H9 (cell line): ENCODE measurements around the gene C10orf105. TPM values are rescaled to one million over a fixed set of nuclear protein-coding genes. Genes with fewer than 3 reads are reported as not detected.

Source experiments
- DNase-seq: peaks from one replicate; pipeline ENCODE4 v3.0.0-alpha.2; 2017
- H2AFZ ChIP-seq: one replicate; pipeline ENCODE4 v1.6.1; 2013; ENCODE audit warnings: mild to moderate bottlenecking, low read length, control low read depth, moderate library complexity
- H2AK5ac ChIP-seq: 2 replicates; pipeline ENCODE4 v1.6.1; 2013; ENCODE audit warnings: low read length, control low read depth, mixed read lengths; ENCODE audit not compliant: insufficient read length
- H2BK120ac ChIP-seq: one replicate; pipeline ENCODE4 v1.6.1; 2013; ENCODE audit warnings: low read depth, mild to moderate bottlenecking, low read length, control low read depth, inconsistent platforms; ENCODE audit not compliant: poor library complexity, severe bottlenecking
- H2BK12ac ChIP-seq: 2 replicates; pipeline ENCODE4 v1.6.1; 2013; ENCODE audit warnings: low read length, control low read depth, mixed read lengths, low read depth; ENCODE audit not compliant: insufficient read length
- H2BK15ac ChIP-seq: 2 replicates; pipeline ENCODE4 v1.6.1; 2013; ENCODE audit warnings: low read depth, low read length, control low read depth
- H2BK20ac ChIP-seq: one replicate; pipeline ENCODE4 v1.6.1; 2013; ENCODE audit warnings: low read depth, mild to moderate bottlenecking, low read length, control low read depth, inconsistent platforms; ENCODE audit not compliant: poor library complexity, severe bottlenecking
- H2BK5ac ChIP-seq: 2 replicates; pipeline ENCODE4 v1.6.1; 2013; ENCODE audit warnings: low read length, control low read depth, mixed read lengths; ENCODE audit not compliant: insufficient read length
- H3K14ac ChIP-seq: 2 replicates; pipeline ENCODE4 v1.6.1; 2013; ENCODE audit warnings: low read length, control low read depth; ENCODE audit not compliant: insufficient read depth
- H3K18ac ChIP-seq: 2 replicates; pipeline ENCODE4 v1.6.1; 2013; ENCODE audit warnings: low read depth, mild to moderate bottlenecking, mixed read lengths, low read length, control low read depth; ENCODE audit not compliant: insufficient read length
- H3K23ac ChIP-seq: 2 replicates; pipeline ENCODE4 v1.6.1; 2013; ENCODE audit warnings: low read length, control low read depth, mixed read lengths, low read depth; ENCODE audit not compliant: insufficient read length
- H3K23me2 ChIP-seq: 2 replicates; pipeline ENCODE4 v1.6.1; 2013; ENCODE audit warnings: low read depth, mild to moderate bottlenecking, mixed read lengths, low read length, control low read depth; ENCODE audit not compliant: insufficient read length, poor library complexity, severe bottlenecking
- H3K27ac ChIP-seq: 2 replicates; pipeline ENCODE4 v1.5.1; 2013; ENCODE audit warnings: low read length, control low read depth, mixed read lengths, low read depth; ENCODE audit not compliant: insufficient read length
- H3K27me3 ChIP-seq: 2 replicates; pipeline ENCODE4 v1.6.1; 2013; ENCODE audit warnings: low read length, control low read depth, inconsistent platforms; ENCODE audit not compliant: insufficient read depth
- H3K4ac ChIP-seq: 2 replicates; pipeline ENCODE4 v1.6.1; 2013; ENCODE audit warnings: low read depth, mild to moderate bottlenecking, control low read depth, inconsistent platforms, low read length, moderate library complexity
- H3K4me1 ChIP-seq: 2 replicates; pipeline ENCODE4 v1.6.1; 2013; ENCODE audit warnings: low read length, control low read depth, inconsistent platforms; ENCODE audit not compliant: insufficient read depth
- H3K4me2 ChIP-seq: 2 replicates; pipeline ENCODE4 v1.6.1; 2013; ENCODE audit warnings: low read length, control low read depth, mixed read lengths; ENCODE audit not compliant: insufficient read length, insufficient read depth
- H3K56ac ChIP-seq: 2 replicates; pipeline ENCODE4 v1.6.1; 2013; ENCODE audit warnings: low read depth, mild to moderate bottlenecking, mixed read lengths, low read length, control low read depth; ENCODE audit not compliant: insufficient read length
- H3K79me1 ChIP-seq: 2 replicates; pipeline ENCODE4 v1.6.1; 2013; ENCODE audit warnings: low read depth, mild to moderate bottlenecking, moderate library complexity, low read length, control low read depth, inconsistent platforms; ENCODE audit not compliant: insufficient read depth, poor library complexity, severe bottlenecking
- H3K79me2 ChIP-seq: 2 replicates; pipeline ENCODE4 v1.6.1; 2013; ENCODE audit warnings: low read length, control low read depth, inconsistent platforms; ENCODE audit not compliant: insufficient read depth
- H3K9ac ChIP-seq: 2 replicates; pipeline ENCODE4 v1.6.1; 2013; ENCODE audit warnings: low read length, control low read depth, mixed read lengths; ENCODE audit not compliant: insufficient read length; ENCODE audit errors: extremely low read depth
- H3K9me3 ChIP-seq: one replicate; pipeline ENCODE4 v1.6.1; 2013; ENCODE audit warnings: low read depth, low read length, inconsistent platforms; ENCODE audit not compliant: control insufficient read depth
- H3T11ph ChIP-seq: one replicate; pipeline ENCODE4 v1.6.1; 2013; ENCODE audit warnings: mild to moderate bottlenecking, low read length, control low read depth, inconsistent platforms
- H4K20me1 ChIP-seq: one replicate; pipeline ENCODE4 v1.6.1; 2013; ENCODE audit not compliant: control insufficient read depth, insufficient read length, insufficient read depth
- H4K5ac ChIP-seq: 2 replicates; pipeline ENCODE4 v1.6.1; 2013; ENCODE audit warnings: low read depth, mild to moderate bottlenecking, mixed read lengths, low read length, control low read depth; ENCODE audit not compliant: insufficient read length
- H4K8ac ChIP-seq: replicated peaks from 2 replicates; pipeline ENCODE4 v1.6.1; 2013; ENCODE audit warnings: low read length, control low read depth, mixed read lengths, low read depth; ENCODE audit not compliant: insufficient read length
- H4K91ac ChIP-seq: 2 replicates; pipeline ENCODE4 v1.6.1; 2013; ENCODE audit warnings: low read depth, mild to moderate bottlenecking, moderate library complexity, mixed read lengths, low read length, control low read depth; ENCODE audit not compliant: insufficient read length
- H3K27ac Mint-ChIP-seq, 3 experiments: 2 replicates in 2 of 3; 3 replicates in 1 of 3; pipeline ENCODE4 v1.8.0; 2020 to 2021; ENCODE audit warnings: mixed read lengths in 3 of 3, mild to moderate bottlenecking in 1 of 3, moderate library complexity in 1 of 3
- H3K27me3 Mint-ChIP-seq: 2 replicates; pipeline ENCODE4 v1.8.0; 2021; ENCODE audit warnings: low read depth, mild to moderate bottlenecking, moderate library complexity, mixed read lengths
- H3K36me3 Mint-ChIP-seq, 3 experiments: 2 replicates in 2 of 3; 3 replicates in 1 of 3; pipeline ENCODE4 v1.8.0; 2020 to 2021; ENCODE audit warnings: low read depth in 3 of 3, mixed read lengths in 3 of 3; ENCODE audit not compliant: insufficient read depth in 1 of 3
- H3K4me1 Mint-ChIP-seq, 2 experiments: 2 replicates each; pipeline ENCODE4 v1.8.0; 2020; ENCODE audit warnings: mixed read lengths in 2 of 2
- H3K4me3 Mint-ChIP-seq, 2 experiments: 2 replicates in 1 of 2; 3 replicates in 1 of 2; pipeline ENCODE4 v1.8.0; 2020 to 2021; ENCODE audit warnings: mild to moderate bottlenecking in 2 of 2, mixed read lengths in 2 of 2, moderate library complexity in 1 of 2
- H3K9me3 Mint-ChIP-seq, 2 experiments: 2 replicates in 1 of 2; 3 replicates in 1 of 2; pipeline ENCODE4 v1.8.0; 2020; ENCODE audit warnings: mild to moderate bottlenecking in 2 of 2, mixed read lengths in 2 of 2, moderate library complexity in 1 of 2
- CTCF ChIP-seq: fragments of 200-600 bp; sonication (generic); conservative IDR thresholded peaks from 3 replicates; pipeline ENCODE4 v1.8.0; 2021; ENCODE audit warnings: antibody characterized with exemption, mild to moderate bottlenecking
- WGBS: extraction: QIAGEN DNeasy Blood & Tissue Kit; methylation state at CpG from one replicate; pipeline ENCODE4 v1.1.7; 2013; ENCODE audit warnings: missing lambda C conversion rate, low lambda C conversion rate, mixed read lengths; ENCODE audit not compliant: insufficient read length; ENCODE audit errors: extremely low coverage; 5-methylcytosine and 5-hydroxymethylcytosine counted together
- total RNA-seq: library from RNA; stranded (reverse); gene quantifications from 2 replicates; pipeline ENCODE4 v1.2.1, GENCODE V29; 2021

The C10orf105 gene
- total RNA-seq, 1 experiment from 2014 or later = 0.26 TPM

- no peak for TF ChIP-seq CTCF
- H4K91ac ChIP-seq = no peak overlapping the region
These were observed 14.8 kb downstream of the C10orf105 start for GRCh38 chr10:71704816-71705215.

More at GRCh38 chr10:71704816-71705215, 14.8 kb downstream of the C10orf105 start:
- Mint-ChIP-seq H3K9me3 (no peaks in the 10 kb centered on the region), H3K36me3 (no peaks in the 10 kb centered on the region), H3K4me1 (peaks cover 8 to 15% of the 10 kb centered on the region in 2 experiments), H3K27me3 (peaks cover 14% of the 10 kb centered on the region), H3K27ac (no peak overlapping the region), H3K4me3 (no peak overlapping the region)
- no peak overlapping the region for H3T11ph ChIP-seq
- no peak overlapping the region for H2BK5ac ChIP-seq
- H3K27ac ChIP-seq = no peak overlapping the region
- H3K4me2 ChIP-seq = no peak overlapping the region
- H2BK15ac ChIP-seq = no peak overlapping the region
- no peaks in the 10 kb centered on the region for H3K79me1 ChIP-seq
- no peak overlapping the region for H2BK120ac ChIP-seq
- no peak overlapping the region for H4K5ac ChIP-seq
- H3K14ac ChIP-seq = no peak overlapping the region; the same call in 1 of the 2 replicates
- H3K4me1 ChIP-seq = no peaks in the 10 kb centered on the region
- no peak overlapping the region for H3K18ac ChIP-seq
- H4K20me1 ChIP-seq = no peaks in the 10 kb centered on the region
- H3K9me3 ChIP-seq = no peaks in the 10 kb centered on the region
- H3K56ac ChIP-seq = no peak overlapping the region
- no peak for DNase-seq
- no peak overlapping the region for H2AK5ac ChIP-seq
- no CpG with 5 or more reads among the region's 18 CpGs for WGBS
- no peak overlapping the region for H3K4ac ChIP-seq
- H2BK12ac ChIP-seq = no peak overlapping the region
- H3K23ac ChIP-seq = no peak overlapping the region
- H2BK20ac ChIP-seq = no peak overlapping the region
- H3K23me2 ChIP-seq = no peaks in the 10 kb centered on the region
- H3K79me2 ChIP-seq = no peaks in the 10 kb centered on the region
- H2AFZ ChIP-seq = no peak overlapping the region
- H3K9ac ChIP-seq = no peak overlapping the region
- H4K8ac ChIP-seq = no peak overlapping the region
- no peaks in the 10 kb centered on the region for H3K27me3 ChIP-seq
